Esophagus (tissue), 2 donors: ENCODE measurements around the gene COL11A2. TPM values are rescaled to one million over a fixed set of nuclear protein-coding genes. Genes with fewer than 3 reads are reported as not detected.
A peak's percentile ranks its signal among the peaks of the same experiment; 100 is the strongest.

Experiments used
- H3K27ac ChIP-seq, 2 donors: one replicate each; pipeline ENCODE4 v1.5.1; 2013; ENCODE audit warnings: low read depth in 2 of 2, mild to moderate bottlenecking in 2 of 2, inconsistent platforms in 1 of 2, low read length in 1 of 2, moderate library complexity in 1 of 2
- H3K27me3 ChIP-seq, 2 donors: one replicate each; pipeline ENCODE4 v1.6.1; 2013; ENCODE audit warnings: low read length in 2 of 2, control low read depth in 1 of 2, mild to moderate bottlenecking in 1 of 2; ENCODE audit not compliant: insufficient read depth in 2 of 2, control insufficient read depth in 1 of 2
- H3K36me3 ChIP-seq, 2 donors: one replicate each; pipeline ENCODE4 v1.6.1; 2013; ENCODE audit warnings: low read length in 1 of 2; ENCODE audit not compliant: control insufficient read depth in 2 of 2, insufficient read depth in 2 of 2
- H3K4me1 ChIP-seq, 2 donors: one replicate each; pipeline ENCODE4 v1.6.1; 2013; ENCODE audit warnings: low read length in 1 of 2; ENCODE audit not compliant: control insufficient read depth in 2 of 2, insufficient read depth in 2 of 2
- H3K4me3 ChIP-seq, 2 donors: one replicate each; pipeline ENCODE4 v1.5.1; 2013; ENCODE audit warnings: low read length in 2 of 2, mild to moderate bottlenecking in 2 of 2, low read depth in 1 of 2, moderate library complexity in 1 of 2
- H3K9me3 ChIP-seq, 2 donors: one replicate each; pipeline ENCODE4 v1.6.1; 2013; ENCODE audit warnings: mild to moderate bottlenecking in 2 of 2, low read depth in 1 of 2, low read length in 1 of 2, moderate library complexity in 1 of 2; ENCODE audit not compliant: control insufficient read depth in 2 of 2, insufficient read depth in 1 of 2
- WGBS, 2 donors: extraction: QIAGEN DNeasy Blood & Tissue Kit; methylation state at CpG; one replicate each; pipeline ENCODE4 v1.1.7; 2013; 5-methylcytosine and 5-hydroxymethylcytosine counted together
- polyA plus RNA-seq, 2 donors: library from polyadenylated mRNA; stranded (reverse); fragments of 200-250 nt; gene quantifications; one replicate each; pipeline ENCODE4 v1.2.3, GENCODE V29; 2013
- donor health status: healthy with polysubstance abuse.
- donor health status: Bipolar disorder and iron deficiency.

The COL11A2 gene
- polyA plus RNA-seq, 2 donors = 0.38 to 1.3 TPM

DNA sequence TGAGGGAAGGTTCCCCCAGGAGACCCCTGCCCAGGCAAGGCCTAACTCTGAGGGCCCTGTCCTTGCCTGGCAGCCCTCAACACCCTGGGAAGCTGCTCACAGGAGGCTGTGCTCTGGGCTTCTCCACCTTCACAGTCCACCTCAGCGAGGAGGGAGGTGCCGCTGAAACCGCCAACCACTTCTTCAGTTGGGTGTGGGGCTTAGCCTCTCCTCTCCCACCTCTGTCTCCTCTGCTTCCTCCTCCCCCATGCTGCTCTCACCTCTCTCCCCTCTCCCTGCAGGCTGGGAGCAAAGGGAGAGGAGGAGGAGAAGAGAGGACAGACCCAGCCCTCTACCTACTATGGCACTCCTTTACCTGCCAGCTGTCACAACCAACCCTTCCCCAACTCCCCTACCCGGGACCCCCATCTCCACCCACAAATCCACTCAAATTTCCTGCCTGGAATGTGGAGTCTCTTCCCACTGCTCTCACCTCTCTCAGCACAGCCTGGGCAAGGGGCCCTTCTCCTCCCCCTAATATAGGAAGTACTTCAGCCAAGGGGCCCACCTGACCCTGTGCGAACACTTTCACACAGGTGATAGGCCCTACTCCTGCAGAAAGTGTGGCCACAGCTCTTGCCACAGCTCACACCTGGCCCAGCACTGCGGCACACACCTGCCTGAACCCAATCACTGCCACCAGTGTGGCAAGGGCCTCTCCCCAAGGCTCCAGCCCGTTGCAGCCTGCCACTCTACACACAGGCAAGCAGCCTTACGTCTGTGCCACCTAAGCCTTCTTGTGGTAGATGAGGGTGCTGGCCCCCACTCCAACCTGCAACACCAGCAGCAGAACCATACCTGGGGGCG lies 23.2 kb upstream of the COL11A2 start:
- WGBS, 2 donors = 76 to 82% methylated on average over 9 of the region's 9 CpGs
- H3K4me3 ChIP-seq = no peak overlapping the region
- no peaks in the 10 kb centered on the region for H3K9me3 ChIP-seq
- no peaks in the 10 kb centered on the region for H3K27me3 ChIP-seq
- H3K27ac ChIP-seq = no peak overlapping the region
- H3K36me3 ChIP-seq = no peaks in the 10 kb centered on the region
- peaks cover 0 to 6% of the 10 kb centered on the region in 2 donors for H3K4me1 ChIP-seq

DNA sequence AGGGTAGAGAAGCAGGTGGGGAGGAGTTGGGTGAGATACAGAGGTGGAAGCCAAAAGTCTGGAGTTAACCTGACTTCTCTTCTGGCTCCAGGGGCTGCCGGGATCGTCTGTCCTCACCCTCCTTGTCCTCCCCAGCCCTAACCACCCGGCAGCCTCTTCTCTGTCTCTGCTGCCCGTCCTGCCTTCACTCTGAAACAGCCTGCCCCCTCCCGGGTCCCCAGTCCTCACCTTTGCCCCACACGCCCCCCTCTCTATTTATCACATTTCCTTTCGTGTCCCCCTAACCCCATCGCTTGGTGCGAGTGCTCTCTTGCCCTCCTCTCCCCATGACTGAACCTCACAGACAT lies 21.7 kb upstream of the COL11A2 start:
- H3K27me3 ChIP-seq = no peaks in the 10 kb centered on the region
- H3K4me1 ChIP-seq = peaks cover 0 to 6% of the 10 kb centered on the region in 2 donors
- H3K4me3 ChIP-seq = peak overlapping the region; percentile 22 to 42
- no peaks in the 10 kb centered on the region for H3K9me3 ChIP-seq
- H3K36me3 ChIP-seq = peaks cover 0 to 7% of the 10 kb centered on the region in 2 donors
- no peak overlapping the region for H3K27ac ChIP-seq
- 16 to 18% methylated on average over 9 of the region's 9 CpGs for WGBS, 2 donors

DNA sequence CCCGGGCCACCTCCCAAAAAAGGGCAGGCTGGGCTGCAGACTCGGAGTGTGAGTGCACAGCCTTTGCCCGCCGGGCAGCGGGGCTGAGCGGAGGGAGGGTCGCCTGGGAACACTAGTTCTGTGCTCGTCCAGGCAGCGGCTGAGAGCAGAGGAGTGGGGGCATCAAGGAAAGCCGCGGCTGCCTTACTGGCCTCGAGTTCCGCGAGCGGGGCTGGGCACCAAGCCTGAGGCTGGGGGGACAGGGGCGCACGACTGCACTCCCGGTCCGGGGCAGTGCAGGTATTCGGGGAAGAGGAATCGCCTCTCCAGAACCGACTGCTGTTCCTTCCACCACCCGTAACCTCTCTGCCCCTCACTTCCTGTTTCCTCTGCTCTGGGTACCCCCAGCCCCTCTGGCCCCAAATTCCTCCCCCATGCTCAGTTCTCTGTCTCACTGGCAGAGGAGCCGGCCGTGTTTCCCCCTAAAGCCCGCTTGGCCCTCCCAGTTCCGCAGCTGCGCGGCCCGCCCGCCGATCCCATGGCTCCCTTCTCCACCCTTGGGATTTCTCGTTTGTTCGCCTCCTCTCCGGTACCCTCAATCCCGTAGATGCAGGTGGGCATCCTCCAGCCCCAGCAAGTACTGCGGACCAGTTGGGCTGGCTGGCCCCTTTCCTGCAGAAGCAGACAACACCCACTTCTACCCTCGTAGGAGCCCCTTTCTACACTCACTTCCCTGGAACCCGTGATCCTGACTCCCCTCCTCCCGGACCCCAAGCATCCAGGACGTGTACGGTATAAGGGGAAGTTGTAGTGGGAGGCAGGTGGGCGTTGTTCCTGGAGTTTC lies 21.1 kb upstream of the COL11A2 start:
- Histone ChIP-seq H3K4me1 (peaks cover 0 to 6% of the 10 kb centered on the region in 2 donors), H3K27ac (no peak overlapping the region), H3K36me3 (peaks cover 0 to 7% of the 10 kb centered on the region in 2 donors), H3K4me3 (peak overlapping the region; percentile 22 to 42), H3K27me3 (no peaks in the 10 kb centered on the region), H3K9me3 (no peaks in the 10 kb centered on the region)
- WGBS, 2 donors = 1 to 2% methylated on average over 42 to 43 of the region's 43 CpGs

DNA sequence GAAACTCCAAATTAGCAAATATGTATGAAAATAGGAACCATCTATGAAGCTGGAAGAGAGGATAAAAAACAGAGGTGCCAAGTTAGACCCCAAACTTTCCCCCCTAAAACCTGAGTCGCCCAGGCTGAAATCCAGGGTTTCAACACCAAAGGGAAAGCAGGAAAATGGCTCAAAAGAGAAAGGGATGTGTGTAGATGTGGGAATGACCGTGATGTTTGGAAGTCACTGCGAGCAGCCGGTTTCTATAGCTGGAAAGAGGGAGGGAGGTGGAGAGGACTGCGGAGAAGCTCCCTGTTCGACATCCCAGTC lies 20.5 kb upstream of the COL11A2 start:
- 2 to 6% methylated on average over 6 of the region's 6 CpGs for WGBS, 2 donors
- H3K9me3 ChIP-seq = no peaks in the 10 kb centered on the region
- peaks cover 0 to 7% of the 10 kb centered on the region in 2 donors for H3K36me3 ChIP-seq
- peaks cover 0 to 6% of the 10 kb centered on the region in 2 donors for H3K4me1 ChIP-seq
- no peak overlapping the region for H3K27ac ChIP-seq
- H3K4me3 ChIP-seq = peak overlapping the region in 1 of 2 donors; percentile 42
- H3K27me3 ChIP-seq = no peaks in the 10 kb centered on the region

DNA sequence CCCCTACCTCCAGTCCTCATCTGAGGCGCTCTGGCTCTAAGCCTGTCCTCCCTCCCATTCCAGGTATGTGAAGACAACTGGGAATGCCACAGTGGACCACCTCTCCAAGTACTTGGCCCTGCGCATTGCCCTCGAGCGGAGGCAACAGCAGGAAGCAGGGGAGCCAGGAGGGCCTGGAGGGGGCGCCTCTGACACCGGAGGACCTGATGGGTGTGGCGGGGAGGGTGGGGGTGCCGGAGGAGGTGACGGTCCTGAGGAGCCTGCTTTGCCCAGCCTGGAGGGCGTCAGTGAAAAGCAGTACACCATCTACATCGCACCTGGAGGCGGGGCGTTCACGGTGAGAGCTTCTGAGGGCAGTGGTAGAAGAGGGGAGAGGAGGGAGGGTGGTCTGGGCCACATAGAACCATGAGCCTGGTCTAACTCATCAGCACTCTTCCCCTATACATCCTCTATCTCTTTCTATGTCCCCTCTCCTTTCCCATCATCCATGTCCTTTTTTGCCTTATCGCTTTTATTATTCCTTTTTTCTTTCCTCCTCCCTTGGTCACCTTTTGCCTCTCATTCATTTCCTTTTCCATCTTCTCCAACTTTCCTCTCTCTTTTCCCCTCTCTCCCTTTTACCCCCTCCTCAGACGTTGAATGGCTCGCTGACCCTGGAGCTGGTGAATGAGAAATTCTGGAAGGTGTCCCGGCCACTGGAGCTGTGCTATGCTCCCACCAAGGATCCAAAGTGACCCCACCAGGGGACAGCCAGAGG lies 19.6 kb upstream of the COL11A2 start:
- WGBS, 2 donors = 83 to 84% methylated on average over 15 to 18 of the region's 18 CpGs
- no peaks in the 10 kb centered on the region for H3K27me3 ChIP-seq
- peaks cover 0 to 7% of the 10 kb centered on the region in 2 donors for H3K36me3 ChIP-seq
- no peak overlapping the region for H3K4me3 ChIP-seq
- peaks cover 4 to 6% of the 10 kb centered on the region in 2 donors for H3K4me1 ChIP-seq
- H3K27ac ChIP-seq = no peak overlapping the region
- H3K9me3 ChIP-seq = no peaks in the 10 kb centered on the region

DNA sequence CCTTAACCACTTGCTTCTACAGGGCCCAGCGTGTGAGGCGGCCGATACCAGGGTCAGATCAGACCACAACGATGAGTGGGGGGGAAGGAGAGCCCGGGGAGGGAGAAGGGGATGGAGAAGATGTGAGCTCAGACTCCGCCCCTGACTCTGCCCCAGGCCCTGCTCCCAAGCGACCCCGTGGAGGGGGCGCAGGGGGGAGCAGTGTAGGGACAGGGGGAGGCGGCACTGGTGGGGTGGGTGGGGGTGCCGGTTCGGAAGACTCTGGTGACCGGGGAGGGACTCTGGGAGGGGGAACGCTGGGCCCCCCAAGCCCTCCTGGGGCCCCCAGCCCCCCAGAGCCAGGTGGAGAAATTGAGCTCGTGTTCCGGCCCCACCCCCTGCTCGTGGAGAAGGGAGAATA lies 18.9 kb upstream of the COL11A2 start:
- peaks cover 4 to 6% of the 10 kb centered on the region in 2 donors for H3K4me1 ChIP-seq
- 78 to 86% methylated on average over 16 to 17 of the region's 17 CpGs for WGBS, 2 donors
- H3K27ac ChIP-seq = no peak overlapping the region
- H3K9me3 ChIP-seq = no peaks in the 10 kb centered on the region
- H3K4me3 ChIP-seq = no peak overlapping the region
- no peaks in the 10 kb centered on the region for H3K27me3 ChIP-seq
- H3K36me3 ChIP-seq = peaks cover 0 to 7% of the 10 kb centered on the region in 2 donors

DNA sequence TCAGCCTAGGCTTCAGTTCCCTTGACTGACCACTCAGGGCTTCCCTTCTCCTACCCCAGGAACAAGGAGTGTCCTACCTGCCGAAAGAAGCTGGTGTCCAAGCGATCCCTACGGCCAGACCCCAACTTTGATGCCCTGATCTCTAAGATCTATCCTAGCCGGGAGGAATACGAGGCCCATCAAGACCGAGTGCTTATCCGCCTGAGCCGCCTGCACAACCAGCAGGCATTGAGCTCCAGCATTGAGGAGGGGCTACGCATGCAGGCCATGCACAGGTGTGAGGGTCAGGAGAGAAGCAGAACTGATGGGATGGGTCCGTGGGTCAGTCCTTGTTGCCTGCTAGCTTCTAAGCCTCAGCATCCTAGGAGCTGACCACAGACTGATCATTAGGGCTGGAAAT lies 17.6 kb upstream of the COL11A2 start:
- Histone ChIP-seq H3K27ac (no peak overlapping the region), H3K9me3 (no peaks in the 10 kb centered on the region), H3K4me3 (no peak overlapping the region), H3K36me3 (peaks cover 0 to 7% of the 10 kb centered on the region in 2 donors), H3K4me1 (peaks cover 10 to 14% of the 10 kb centered on the region in 2 donors), H3K27me3 (no peaks in the 10 kb centered on the region)
- WGBS, 2 donors = 91 to 94% methylated on average over 10 of the region's 10 CpGs

DNA sequence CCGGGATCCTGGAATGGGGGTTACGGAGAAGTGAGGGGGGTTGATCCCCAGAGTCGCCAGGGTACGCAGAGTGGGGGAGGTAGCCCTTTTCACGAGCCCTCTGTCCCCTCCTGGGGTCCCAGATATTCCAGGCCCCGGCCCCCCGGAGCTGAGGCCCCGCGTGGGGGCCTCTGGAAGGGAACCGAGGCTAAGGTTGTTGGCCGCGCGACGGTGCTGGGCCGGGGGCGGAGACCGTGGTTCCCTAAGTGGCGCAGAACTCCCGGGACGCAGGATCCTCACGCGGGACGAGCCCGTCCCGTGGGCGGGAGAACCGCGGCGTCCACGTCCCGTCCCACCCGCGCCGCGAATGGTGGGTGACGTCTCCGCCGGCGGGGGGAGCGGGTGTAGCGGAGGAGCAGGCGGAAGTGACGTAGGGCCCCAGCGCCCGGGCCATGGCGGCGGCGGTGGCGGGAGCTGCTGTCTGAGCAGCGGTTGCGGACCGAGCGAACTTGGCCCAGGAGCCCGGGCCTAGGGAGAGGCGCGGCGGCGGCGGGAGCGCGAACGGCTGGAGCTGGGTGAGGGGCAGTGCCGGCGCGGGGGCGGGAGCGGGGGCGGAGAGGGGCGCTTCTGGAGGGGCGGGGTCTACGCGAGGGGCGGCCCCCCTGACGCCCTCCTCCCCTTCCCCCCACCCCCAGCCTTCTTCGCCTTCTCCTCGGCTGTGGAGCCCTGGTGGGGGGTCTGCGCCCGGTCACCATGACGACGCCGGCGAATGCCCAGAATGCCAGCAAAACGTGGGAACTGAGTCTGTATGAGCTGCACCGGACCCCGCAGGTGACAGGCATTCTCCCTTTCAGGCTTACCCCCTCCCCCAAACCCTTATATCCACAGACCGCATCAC lies 16.1 kb upstream of the COL11A2 start, which contains the start of gene RING1:
TSS of gene RING1 (plus strand) at position 410 of the 877 bp plus-strand sequence. CDS start at position 733, 323 bp downstream.
- H3K27me3 ChIP-seq = no peaks in the 10 kb centered on the region
- peaks cover 0 to 13% of the 10 kb centered on the region in 2 donors for H3K36me3 ChIP-seq
- peaks cover 10 to 14% of the 10 kb centered on the region in 2 donors for H3K4me1 ChIP-seq
- H3K9me3 ChIP-seq = no peaks in the 10 kb centered on the region
- 1% methylated on average over 60 to 86 of the region's 86 CpGs for WGBS, 2 donors
- peak within 1 kb of the TSS; percentile 63 to 81 for H3K4me3 ChIP-seq
- peak within 1 kb of the TSS; percentile 92 to 97 for H3K27ac ChIP-seq
